ENCODE data around the gene IRF8. TPM values are rescaled to one million over a fixed set of nuclear protein-coding genes. Genes with fewer than 3 reads are reported as not detected.

IRF8 gene
- total RNA-seq, 2 donors from 2014 or later, result 0.24 to 0.75 TPM

- peak; percentile 58 for DNase-seq
- Histone ChIP-seq H3K4me3 (ENCODE audit: low read length) (no peak overlapping the region), H3K9ac (ENCODE audit: extremely low read depth, low read length, poor library complexity, severe bottlenecking) (no peak overlapping the region), H3K4me1 (ENCODE audit: control insufficient read depth, insufficient read depth, low read length) (no peaks in the 10 kb centered on the region), H3K27ac (ENCODE audit: low read depth, low read length) (no peak overlapping the region), H3K9me3 (ENCODE audit: control insufficient read depth, low read length) (no peaks in the 10 kb centered on the region), H3K27me3 (ENCODE audit: control insufficient read depth, insufficient read depth, low read length, poor library complexity, severe bottlenecking) (no peaks in the 10 kb centered on the region), H3K36me3 (ENCODE audit: control insufficient read depth, insufficient read depth, low read length) (no peaks in the 10 kb centered on the region)
- peaks cover 5% of the 10 kb centered on the region for H3K4me1 Mint-ChIP-seq
- 77 to 82% methylated on average over 7 to 8 of the region's 8 CpGs for WGBS, 2 experiments (ENCODE audit: insufficient coverage in 1 of 2, insufficient read length in 1 of 2)
- no peaks in the 10 kb centered on the region for H3K36me3 Mint-ChIP-seq (ENCODE audit: low read depth)
- no peak overlapping the region for H3K4me3 Mint-ChIP-seq
- H3K9me3 Mint-ChIP-seq, result no peaks in the 10 kb centered on the region
- TF ChIP-seq CTCF (conservative IDR thresholded peaks at IDR 0.05), result no peak
- no peak overlapping the region for H3K27ac Mint-ChIP-seq
- H3K27me3 Mint-ChIP-seq (ENCODE audit: insufficient read depth), result no peaks in the 10 kb centered on the region
Measured at GRCh38 chr16:85926370-85926769, 27.4 kb downstream of the IRF8 start.

- no peaks in the 10 kb centered on the region for H3K9me3 Mint-ChIP-seq
- Histone ChIP-seq H3K9me3 (ENCODE audit: control insufficient read depth, low read length) (no peaks in the 10 kb centered on the region), H3K27ac (ENCODE audit: low read depth, low read length) (no peak overlapping the region), H3K9ac (ENCODE audit: extremely low read depth, low read length, poor library complexity, severe bottlenecking) (no peak overlapping the region), H3K36me3 (ENCODE audit: control insufficient read depth, insufficient read depth, low read length) (no peaks in the 10 kb centered on the region), H3K4me1 (ENCODE audit: control insufficient read depth, insufficient read depth, low read length) (no peaks in the 10 kb centered on the region), H3K4me3 (ENCODE audit: low read length) (no peak overlapping the region), H3K27me3 (ENCODE audit: control insufficient read depth, insufficient read depth, low read length, poor library complexity, severe bottlenecking) (no peaks in the 10 kb centered on the region)
- WGBS, 2 experiments (ENCODE audit: insufficient coverage in 1 of 2, insufficient read length in 1 of 2), result 89 to 90% methylated on average over 12 to 16 of the region's 16 CpGs
- H3K4me1 Mint-ChIP-seq, result peaks cover 5% of the 10 kb centered on the region
- TF ChIP-seq CTCF (conservative IDR thresholded peaks at IDR 0.05), result no peak
- H3K36me3 Mint-ChIP-seq (ENCODE audit: low read depth), result no peaks in the 10 kb centered on the region
- H3K27me3 Mint-ChIP-seq (ENCODE audit: insufficient read depth), result no peaks in the 10 kb centered on the region
- H3K27ac Mint-ChIP-seq, result no peak overlapping the region
- no peak for DNase-seq
- no peak overlapping the region for H3K4me3 Mint-ChIP-seq
Measured at GRCh38 chr16:85927371-85927770, 28.4 kb downstream of the IRF8 start.

GRCh38 chr16:85927959-85928358, 29.0 kb downstream of the IRF8 start:
- DNase-seq, result no peak
- Mint-ChIP-seq H3K27ac (no peak overlapping the region), H3K4me3 (no peak overlapping the region), H3K4me1 (peaks cover 5% of the 10 kb centered on the region), H3K27me3 (ENCODE audit: insufficient read depth) (no peaks in the 10 kb centered on the region), H3K36me3 (ENCODE audit: low read depth) (no peaks in the 10 kb centered on the region), H3K9me3 (no peaks in the 10 kb centered on the region)
- WGBS, 2 experiments (ENCODE audit: insufficient coverage in 1 of 2, insufficient read length in 1 of 2), result 78 to 81% methylated on average over 6 of the region's 7 CpGs
- TF ChIP-seq CTCF (conservative IDR thresholded peaks at IDR 0.05), result no peak
- Histone ChIP-seq H3K4me3 (ENCODE audit: low read length) (no peak overlapping the region), H3K4me1 (ENCODE audit: control insufficient read depth, insufficient read depth, low read length) (no peaks in the 10 kb centered on the region), H3K9me3 (ENCODE audit: control insufficient read depth, low read length) (no peaks in the 10 kb centered on the region), H3K9ac (ENCODE audit: extremely low read depth, low read length, poor library complexity, severe bottlenecking) (no peak overlapping the region), H3K27ac (ENCODE audit: low read depth, low read length) (no peak overlapping the region), H3K36me3 (ENCODE audit: control insufficient read depth, insufficient read depth, low read length) (no peaks in the 10 kb centered on the region), H3K27me3 (ENCODE audit: control insufficient read depth, insufficient read depth, low read length, poor library complexity, severe bottlenecking) (no peaks in the 10 kb centered on the region)

Data from endodermal cell (in vitro differentiated cells).